NCI-H2227 treated with DMSO at 0.1 percent for 48 hours (cell line): ENCODE results near the gene BAZ1A.
"Not testable (repeated sequence)": the region's sequence is repeated elsewhere in the genome, so short reads cannot be mapped to it uniquely, and the experiment has no call there.

Experiments
- DNase-seq: peaks from one replicate; lab custom pipeline; 2025; lab: John Stamatoyannopoulos, UW

The BAZ1A gene

GRCh38 chr14:34857689-34858449 lies 17.3 kb downstream of the BAZ1A start:
- DNase-seq: no peak

DNA sequence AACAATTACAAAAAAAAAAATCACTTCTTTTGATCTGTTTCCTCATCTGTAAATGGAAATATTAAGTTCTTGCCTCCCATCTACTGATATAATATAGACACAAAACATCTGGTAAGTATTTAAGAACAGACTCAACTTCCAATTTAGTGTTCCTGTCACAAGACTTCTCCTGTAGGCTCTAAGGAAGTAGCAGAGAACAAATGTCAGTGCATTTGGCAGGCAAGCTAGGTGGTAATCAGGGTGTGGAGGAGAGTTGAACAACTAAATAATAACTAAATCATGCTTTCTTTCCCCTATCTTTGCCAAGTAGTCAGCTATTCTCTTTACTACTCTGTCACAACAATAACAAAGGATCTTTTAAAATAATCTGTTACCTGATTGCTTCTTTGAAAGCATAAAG lies 22.1 kb downstream of the BAZ1A start:
- DNase-seq: no peak

DNA sequence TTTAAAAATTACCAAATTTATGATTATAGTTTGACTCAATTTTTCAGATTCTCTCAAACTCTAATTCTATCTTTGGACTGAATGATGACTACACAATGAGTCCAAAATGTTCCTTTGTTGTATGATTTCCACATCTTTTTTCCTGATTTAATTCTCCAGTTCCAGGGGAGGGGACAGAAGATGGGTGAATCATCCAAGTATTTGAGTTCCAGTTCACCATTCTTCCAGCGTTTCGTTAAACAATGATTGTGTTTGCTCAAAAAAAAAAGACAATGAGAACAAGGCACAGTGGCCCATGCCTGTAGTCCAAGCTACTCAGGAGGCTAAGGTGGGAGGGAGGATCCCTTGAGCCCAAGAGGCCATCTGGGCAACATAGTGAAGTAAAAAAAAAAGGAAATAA lies 23.8 kb downstream of the BAZ1A start:
- no peak for DNase-seq

- DNase-seq: no peak
Observed at GRCh38 chr14:34845869-34846268, 29.3 kb downstream of the BAZ1A start.

GRCh38 chr14:34843011-34843554 lies 32.1 kb downstream of the BAZ1A start:
- no peak for DNase-seq

DNA sequence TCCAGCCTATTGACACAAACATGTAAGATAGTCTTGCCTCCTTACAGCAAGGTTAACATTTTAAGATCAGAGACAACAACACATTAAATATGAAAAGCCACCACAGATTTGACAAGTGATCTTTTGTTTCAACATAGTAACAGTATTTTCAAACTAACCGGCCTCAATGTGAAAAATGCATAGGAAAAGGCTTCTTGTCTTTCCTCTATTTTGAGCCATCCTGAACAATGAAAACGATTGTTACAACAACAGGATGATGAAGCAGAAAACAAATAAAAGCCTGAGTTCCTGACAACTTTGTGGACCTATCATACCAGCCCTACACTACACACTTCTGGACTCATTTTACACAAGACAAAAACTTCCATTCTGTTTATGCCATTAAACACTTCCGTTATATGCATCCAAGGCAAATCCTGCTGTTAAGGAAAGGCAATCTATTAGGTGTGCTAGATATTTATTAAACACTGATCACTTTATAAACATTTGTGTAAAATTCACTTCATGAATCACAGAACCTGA lies 37.3 kb downstream of the BAZ1A start:
- DNase-seq: no peak

DNA sequence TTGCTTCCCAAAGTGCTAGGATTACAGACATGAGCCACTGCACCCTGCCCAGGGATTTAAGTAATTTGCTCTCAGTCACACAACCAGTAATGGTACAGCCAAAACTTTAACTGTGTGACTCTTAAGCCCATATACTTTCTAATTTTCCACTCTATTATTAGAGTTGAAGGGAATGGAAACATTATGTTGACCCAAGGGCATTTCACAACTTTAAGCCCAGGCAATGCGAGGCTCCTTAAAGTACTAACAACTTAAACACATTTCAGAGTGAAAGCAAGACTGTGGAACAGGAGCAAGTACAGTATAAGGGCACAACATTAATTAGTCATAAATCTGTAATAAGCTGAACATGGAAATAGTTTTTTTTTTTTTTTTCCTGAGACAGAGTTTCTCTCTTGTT lies 39.8 kb downstream of the BAZ1A start:
- no peak for DNase-seq

GRCh38 chr14:34833549-34834523 lies 41.3 kb downstream of the BAZ1A start:
- no peak for DNase-seq

GRCh38 chr14:34826661-34827060 lies 48.5 kb downstream of the BAZ1A start:
- no peak for DNase-seq

DNA sequence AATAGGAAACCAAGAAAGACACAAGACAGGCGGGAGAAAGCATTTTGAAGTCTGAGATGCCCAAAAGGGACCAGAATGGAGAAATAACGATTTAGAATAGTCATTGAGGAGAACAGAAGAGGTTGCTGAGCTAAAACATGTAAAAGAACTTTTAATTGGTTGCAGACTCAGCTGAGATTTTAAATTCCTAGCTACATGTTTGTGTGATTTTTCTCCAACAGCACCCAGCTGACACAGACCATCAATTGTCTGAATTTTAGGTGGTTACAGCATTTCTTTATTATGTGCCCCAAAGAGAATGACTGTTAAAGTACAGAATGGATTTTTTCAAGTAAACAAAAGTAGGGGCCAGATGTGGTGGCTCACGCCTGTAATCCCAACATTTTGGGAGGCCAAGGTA lies 50.3 kb downstream of the BAZ1A start:
- DNase-seq: no peak

GRCh38 chr14:34824256-34824655 lies 50.9 kb downstream of the BAZ1A start:
- DNase-seq: no peak

DNA sequence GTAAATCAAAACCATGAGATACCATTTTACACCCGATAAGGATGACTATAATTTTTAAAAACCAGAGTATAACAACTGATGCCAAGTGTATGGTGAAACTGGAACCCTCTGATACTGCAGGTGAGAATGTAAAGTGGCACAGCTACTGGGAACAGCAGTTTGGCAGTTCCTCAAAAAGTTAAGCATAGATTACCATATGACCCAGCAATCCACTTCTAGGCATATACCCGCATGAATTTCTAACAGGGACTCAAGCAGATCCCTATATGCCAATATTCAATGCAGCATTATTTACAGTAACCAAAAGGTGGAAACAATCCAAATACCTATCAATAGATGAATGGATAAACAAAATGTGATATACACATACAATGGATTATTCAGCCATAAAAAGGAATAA lies 57.4 kb downstream of the BAZ1A start:
- no peak for DNase-seq

DNA sequence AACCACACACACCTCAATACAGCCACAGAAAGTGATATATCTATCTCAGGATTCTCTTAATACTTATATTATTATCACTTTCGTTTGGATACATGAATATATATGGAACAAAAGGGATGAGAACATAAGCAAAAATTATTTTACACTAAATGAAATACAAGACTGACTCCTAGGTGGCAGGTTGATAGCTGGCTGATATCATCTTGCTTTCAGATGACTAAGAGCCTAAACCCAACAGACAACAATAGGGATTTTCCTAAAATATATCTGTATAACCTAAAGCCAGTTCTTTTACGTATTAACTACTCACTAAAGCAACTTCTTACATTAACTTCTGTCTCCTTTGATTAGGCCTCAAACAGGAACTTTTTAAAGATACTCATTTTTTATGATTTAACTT lies 65.1 kb downstream of the BAZ1A start:
- DNase-seq: no peak

DNA sequence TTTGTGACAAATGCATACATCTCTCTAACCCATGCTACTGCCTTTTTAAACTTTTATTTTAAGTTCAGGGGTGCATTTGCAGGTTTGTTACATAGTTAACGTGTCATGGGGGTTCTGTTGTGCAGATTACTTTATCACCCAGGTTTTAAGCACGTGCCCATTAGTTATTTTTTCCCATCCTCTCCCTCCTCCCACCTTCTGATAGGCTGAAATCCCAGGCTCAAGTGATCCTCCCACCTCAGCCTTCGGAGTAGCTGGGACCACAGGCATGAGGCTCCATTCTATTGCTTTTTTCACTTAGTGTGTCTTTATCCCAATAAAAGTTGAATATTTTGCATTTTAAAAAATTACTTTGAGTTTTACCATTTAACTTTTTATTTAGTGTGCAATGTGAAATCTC lies 68.9 kb downstream of the BAZ1A start:
- no peak for DNase-seq

DNA sequence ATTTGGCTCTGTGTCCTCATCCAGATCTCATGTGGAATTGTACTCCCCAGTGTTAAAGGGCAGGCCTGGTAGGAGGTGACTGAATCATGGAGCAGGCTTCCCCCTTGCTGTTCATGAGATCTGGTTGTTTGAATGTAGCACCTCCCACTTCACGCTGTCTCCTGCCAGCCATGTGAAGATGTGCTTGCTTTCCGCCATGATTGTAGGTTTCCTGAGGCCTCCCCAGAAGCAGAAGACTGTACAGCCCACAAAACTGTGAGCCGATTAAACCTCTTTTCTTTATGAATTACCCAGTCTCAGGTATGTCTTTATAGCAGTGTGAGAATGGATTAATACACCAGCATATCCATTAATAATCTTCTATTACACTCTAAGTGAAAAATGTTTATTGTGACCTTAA lies 70.2 kb downstream of the BAZ1A start:
- no peak for DNase-seq

DNA sequence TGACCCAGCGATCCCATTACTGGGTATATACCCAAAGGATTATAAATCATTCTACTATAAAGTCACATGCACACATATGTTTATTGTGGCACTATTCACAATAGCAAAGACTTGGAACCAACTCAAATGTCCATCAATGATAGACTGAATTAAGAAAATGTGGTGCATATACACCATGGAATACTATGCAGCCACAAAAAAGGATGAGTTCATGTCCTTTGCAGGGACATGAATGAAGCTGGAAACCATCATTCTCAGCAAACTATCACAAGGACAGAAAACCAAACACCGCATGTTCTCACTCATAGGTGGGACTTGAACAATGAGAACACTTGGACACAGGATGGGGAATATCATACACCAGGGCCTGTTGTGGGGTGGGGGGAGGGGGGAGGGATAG lies 76.3 kb downstream of the BAZ1A start:
- not testable (repeated sequence) for DNase-seq

- peak; percentile 14 for DNase-seq
Observed at GRCh38 chr14:34797747-34798583, 77.2 kb downstream of the BAZ1A start.

- no peak for DNase-seq
Observed at GRCh38 chr14:34796902-34797301, 78.3 kb downstream of the BAZ1A start.

DNA sequence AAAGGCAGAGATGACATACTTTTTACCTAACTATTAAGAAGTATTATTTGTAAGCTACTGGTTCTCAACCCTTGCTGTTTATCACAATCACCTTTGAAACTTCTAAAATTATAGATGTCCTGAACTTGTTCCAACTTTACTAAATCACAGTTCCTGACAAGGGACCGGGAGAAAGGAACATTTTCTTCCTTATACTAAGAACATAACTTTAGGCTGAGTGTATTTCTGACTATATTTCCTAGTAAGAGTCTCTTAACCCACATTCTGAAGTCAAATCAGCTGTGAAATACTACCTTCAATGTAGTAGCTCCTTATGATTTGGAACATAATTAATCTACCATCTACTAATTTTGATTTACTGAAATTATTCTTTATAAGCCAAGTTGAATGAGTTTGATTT lies 80.2 kb downstream of the BAZ1A start:
- DNase-seq: no peak

DNA sequence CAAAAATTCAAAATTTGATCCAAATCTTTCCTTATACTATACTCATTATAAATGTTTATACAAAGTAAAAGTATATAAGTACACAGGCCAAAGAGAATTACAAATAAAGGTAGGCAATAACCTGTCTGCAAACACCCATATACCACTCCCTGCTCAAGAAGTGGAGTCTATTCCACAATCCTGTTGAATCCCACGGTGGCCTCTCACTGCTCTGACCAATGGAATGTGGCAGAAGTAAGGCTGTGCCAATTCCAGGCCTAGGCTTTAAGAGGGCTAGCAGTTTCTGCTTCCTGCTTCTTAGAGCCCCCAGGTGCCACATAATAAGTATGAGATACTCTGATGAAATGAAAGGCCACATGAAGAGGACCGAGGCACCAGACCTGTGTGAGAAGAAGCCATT lies 80.9 kb downstream of the BAZ1A start:
- no peak for DNase-seq

DNA sequence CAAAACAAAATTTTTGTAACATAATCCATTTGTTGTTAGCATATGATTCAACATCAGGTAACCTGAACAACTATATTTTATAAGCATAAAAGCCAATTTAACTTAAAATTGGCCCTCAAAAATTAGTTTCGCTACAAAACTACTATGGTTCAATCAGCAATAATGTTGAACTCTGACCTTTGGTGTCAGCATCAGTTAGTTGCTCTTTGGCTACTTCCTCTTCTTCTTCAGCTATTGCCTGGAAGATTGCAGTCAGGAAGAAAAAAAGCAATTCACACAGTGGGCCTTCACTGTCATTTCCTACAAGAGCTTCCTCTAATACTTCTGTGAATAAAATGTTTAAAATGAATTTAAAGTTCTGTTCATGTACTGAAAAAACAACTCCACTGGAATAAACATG lies 82.6 kb downstream of the BAZ1A start:
- no peak for DNase-seq
